Measurements from ENCODE around the gene SHISAL2A. TPM values are rescaled to one million over a fixed set of nuclear protein-coding genes. Genes with fewer than 3 reads are reported as not detected.

Gene SHISAL2A
- total and polyA plus RNA-seq, 2 of the 4 experiments (the other 2 are of a cell fraction) = not detected

- Histone ChIP-seq H4K20me1 (ENCODE audit: insufficient read depth, low read length) (no peaks in the 10 kb centered on the region), H2AK9ac (replicated peaks; ENCODE audit: low read depth, low read length, poor library complexity) (no peak overlapping the region), H3K27ac (ENCODE audit: insufficient read depth, low read length) (no peak overlapping the region), H3K79me1 (ENCODE audit: low read depth in 1 of 2, low read length in 2 of 2) (no peaks in the 10 kb centered on the region), H3K14ac (replicated peaks; ENCODE audit: low read depth, low read length) (no peak overlapping the region), H3K4me3 (ENCODE audit: insufficient read depth, low read depth, low read length) (no peak overlapping the region), H2BK120ac (ENCODE audit: low read depth, low read length) (no peak overlapping the region), H2BK15ac (ENCODE audit: low read depth, low read length) (no peak overlapping the region), H3K23ac (ENCODE audit: low read depth, low read length) (no peak overlapping the region), H4K5ac (ENCODE audit: low read depth, low read length) (no peak overlapping the region), H3K56ac (ENCODE audit: extremely low read depth, insufficient read depth, low read length) (no peak overlapping the region), H3K18ac (ENCODE audit: low read depth, low read length) (no peak overlapping the region), H3K27me3 (ENCODE audit: control insufficient read depth, insufficient read depth, low read length) (no peaks in the 10 kb centered on the region), H3K4ac (ENCODE audit: low read depth, low read length) (no peak overlapping the region), H3K9me1 (ENCODE audit: insufficient read depth, low read length) (no peaks in the 10 kb centered on the region), H3K9ac (ENCODE audit: low read depth, low read length) (no peak overlapping the region), H4K8ac (ENCODE audit: low read depth in 2 of 2, low read length in 2 of 2) (no peak overlapping the region), H2AK5ac (ENCODE audit: low read depth, low read length) (no peak overlapping the region), H4K91ac (ENCODE audit: insufficient read depth, low read depth, low read length) (no peak overlapping the region), H3K4me2 (ENCODE audit: low read depth, low read length) (no peak overlapping the region), H2BK5ac (ENCODE audit: low read depth, low read length, poor library complexity, severe bottlenecking) (no peak overlapping the region), H3K9me3 (ENCODE audit: control insufficient read depth, insufficient read depth, low read length) (no peaks in the 10 kb centered on the region), H2BK20ac (ENCODE audit: low read depth, low read length) (no peak overlapping the region), H2AFZ (replicated peaks; ENCODE audit: low read length, poor library complexity) (no peak overlapping the region), H3K36me3 (ENCODE audit: control insufficient read depth, insufficient read depth, low read length) (no peaks in the 10 kb centered on the region), H3K4me1 (ENCODE audit: control insufficient read depth, insufficient read depth, low read length) (peaks cover 9% of the 10 kb centered on the region)
- intact Hi-C loops (cut with micrococcal nuclease) (no loop called here), in situ Hi-C loops (cut with MboI; ENCODE audit: low sequenced_read_pairs) (no loop called here), dilution Hi-C loops (cut with HindIII; ENCODE audit: low sequenced_read_pairs, unreplicated experiment) (no loop called here)
- BruUV-seq (replicated peaks) = no TSS peak
- TF ChIP-seq CEBPB (IDR thresholded peaks at IDR 0.05; ENCODE audit: low read depth, low read length) = peak; percentile 57; the same call in 1 of the 2 replicates
- no peak for TF ChIP-seq SMC3 (IDR thresholded peaks at IDR 0.05; ENCODE audit: low read depth, low read length)
- peak; percentile 19 for DNase-seq
- WGBS, 2 experiments (ENCODE audit: extremely low coverage in 2 of 2, insufficient read length in 1 of 2) = 43% methylated on average over 1 of the region's 6 CpGs; no CpG with 5 or more reads in 1 of the 2 experiments
- CTCF ChIA-PET = no interaction called here
- ATAC-seq (ENCODE audit: low read depth) = peak; percentile 74
- POLR2A ChIA-PET (ENCODE audit: unreplicated experiment) = no interaction called here
Observed at GRCh38 chr1:52677076-52677806, 44.3 kb downstream of the SHISAL2A start.
